HepG2 (cell line): ENCODE measurements around the gene PEX10. TPM values are rescaled to one million over a fixed set of nuclear protein-coding genes. Genes with fewer than 3 reads are reported as not detected.
A peak's percentile ranks its signal among the peaks of the same experiment; 100 is the strongest.

Experiments
- ATAC-seq: fragments of 200-7000 bp; cut with Tn5 transposase; 3 replicates; pipeline ENCODE4 v1.9.1; 2020; ENCODE audit warnings: mild to moderate bottlenecking, moderate library complexity
- BruUV-seq: library from RNA; stranded (reverse); fragments of 400-500 nt; replicated peaks from 2 replicates; lab custom pipeline; 2021; lab: Mats Ljungman, UMichigan
- CTCF ChIA-PET: fragments of 300-600 bp; formaldehyde crosslinking; extraction: SDS; loops from one replicate; lab custom pipeline; 2021; ENCODE audit warnings: low total read pairs, inconsistent platforms, low intra/inter-chr PET ratio; lab: Yijun Ruan, JAX
- POLR2A ChIA-PET: fragments of 350-600 bp; sonication (Branson Sonifier 250); formaldehyde crosslinking; loops from one replicate; lab custom pipeline; 2020; ENCODE audit warnings: antibody characterized with exemption, inconsistent platforms; lab: Yijun Ruan, JAX
- DNase-seq: peaks from one replicate; pipeline ENCODE4 v3.0.0-alpha.2; 2015; ENCODE audit warnings: low spot score
- FAIRE-seq: peaks from 3 replicates; lab custom pipeline; 2011; peaks lifted over from hg19 to GRCh38; lab: Jason Lieb, UNC
- H2AFZ ChIP-seq: one replicate; pipeline ENCODE4 v1.6.1; 2011; ENCODE audit warnings: low read length, inconsistent platforms
- H3K27ac ChIP-seq: fragments of 300-600 bp; 3 replicates; pipeline ENCODE4 v1.8.0; 2011; ENCODE audit warnings: mixed run types, mild to moderate bottlenecking, mixed read lengths, low read length, inconsistent platforms; ENCODE audit not compliant: insufficient read depth; ENCODE audit errors: extremely low read length
- H3K27me3 ChIP-seq, 2 experiments: fragments of 200-600 bp in 1 of 2; 2 replicates in 1 of 2; 3 replicates in 1 of 2; pipeline versions ENCODE4 v1.6.0 to v1.8.0; 2011; ENCODE audit warnings: low read length in 2 of 2, mild to moderate bottlenecking in 2 of 2, moderate library complexity in 2 of 2, inconsistent platforms in 1 of 2; ENCODE audit not compliant: insufficient read depth in 2 of 2, control insufficient read depth in 1 of 2
- H3K36me3 ChIP-seq, 2 experiments: fragments of 200-600 bp in 1 of 2; replicated peaks in 1 of 2; 2 replicates in 1 of 2; 3 replicates in 1 of 2; pipeline versions ENCODE4 v1.5.1 to v1.8.0; 2011; ENCODE audit warnings: low read length in 2 of 2, inconsistent platforms in 1 of 2; ENCODE audit not compliant: insufficient read depth in 2 of 2, control insufficient read depth in 1 of 2
- H3K4me1 ChIP-seq: 2 replicates; pipeline ENCODE4 v1.5.1; 2012; ENCODE audit warnings: low read length, inconsistent platforms; ENCODE audit not compliant: insufficient read depth
- H3K4me2 ChIP-seq: 2 replicates; pipeline ENCODE4 v1.6.0; 2011; ENCODE audit warnings: low read depth, low read length, inconsistent platforms
- H3K4me3 ChIP-seq, 3 experiments: fragments of 200-600 bp in 1 of 3; sonication (generic), shearing (Covaris generic) in 1 of 3; replicated peaks in 1 of 3; 2 replicates each; pipeline ENCODE4 v1.5.1; 2011 to 2016; ENCODE audit warnings: low read length in 3 of 3, inconsistent platforms in 2 of 3, low read depth in 2 of 3, mild to moderate bottlenecking in 2 of 3, control low read depth in 1 of 3, mixed read lengths in 1 of 3; ENCODE audit not compliant: insufficient read depth in 1 of 3
- H3K79me2 ChIP-seq: one replicate; pipeline ENCODE4 v1.6.1; 2011; ENCODE audit warnings: low read length, inconsistent platforms; ENCODE audit not compliant: insufficient read depth
- H3K9ac ChIP-seq: 2 replicates; pipeline ENCODE4 v1.6.0; 2011; ENCODE audit warnings: mild to moderate bottlenecking, low read depth, low read length, inconsistent platforms; ENCODE audit not compliant: insufficient read depth
- H3K9me3 ChIP-seq: 2 replicates; pipeline ENCODE4 v1.5.1; 2012; ENCODE audit warnings: mild to moderate bottlenecking, low read length
- H4K20me1 ChIP-seq: 2 replicates; pipeline ENCODE4 v1.6.0; 2011; ENCODE audit warnings: inconsistent platforms, mild to moderate bottlenecking, low read length, moderate library complexity; ENCODE audit not compliant: insufficient read depth
- AHR ChIP-seq: IDR thresholded peaks from 2 replicates; pipeline ENCODE4 v1.6.1; 2018; ENCODE audit warnings: missing genetic modification reagents, missing compliant biosample characterization
- CAMTA2 ChIP-seq: sonication (generic); formaldehyde crosslinking; IDR thresholded peaks from 2 replicates; pipeline ENCODE4 v1.4.0; 2020; ENCODE audit warnings: mild to moderate bottlenecking, missing genetic modification reagents, borderline replicate concordance
- KDM1A ChIP-seq: IDR thresholded peaks from 2 replicates; pipeline ENCODE4 v1.6.1; 2016; ENCODE audit warnings: missing compliant biosample characterization
- NR3C1 ChIP-seq: sonication (generic); formaldehyde crosslinking; IDR thresholded peaks from 2 replicates; pipeline ENCODE4 v1.4.0; 2020; ENCODE audit warnings: missing genetic modification reagents
- RFX1 ChIP-seq: fragments of 450-650 bp; IDR thresholded peaks from 2 replicates; pipeline ENCODE4 v1.6.1; 2017
- SNAI1 ChIP-seq: sonication (generic); formaldehyde crosslinking; IDR thresholded peaks from 2 replicates; pipeline ENCODE4 v1.5.0; 2020; ENCODE audit warnings: mild to moderate bottlenecking, missing genetic modification reagents, borderline replicate concordance
- ZNF34 ChIP-seq: sonication (generic); formaldehyde crosslinking; IDR thresholded peaks from 2 replicates; pipeline ENCODE4 v1.4.0; 2020; ENCODE audit warnings: mild to moderate bottlenecking, missing genetic modification reagents, borderline replicate concordance
- ZNF441 ChIP-seq: sonication (generic); formaldehyde crosslinking; IDR thresholded peaks from 2 replicates; pipeline ENCODE4 v1.7.0; 2021; ENCODE audit warnings: missing genetic modification reagents, borderline replicate concordance
- ZNF784 ChIP-seq: sonication (generic); formaldehyde crosslinking; IDR thresholded peaks from 2 replicates; pipeline ENCODE4 v1.5.1; 2020; ENCODE audit warnings: missing genetic modification reagents, mild to moderate bottlenecking, borderline replicate concordance
- WGBS: methylation state at CpG from one replicate; pipeline ENCODE4 v1.1.6; 2017; ENCODE audit warnings: low lambda C conversion rate; 5-methylcytosine and 5-hydroxymethylcytosine counted together
- in situ Hi-C: cut with HindIII; loops from 2 replicates; pipeline ENCODE4 v1.10.0; 2017; ENCODE audit warnings: low pct_unique_long_range_greater_than_20kb; ENCODE audit not compliant: extremely low pct_ligation_motif_present
- intact Hi-C: fragments of 100-400 bp; cut with micrococcal nuclease; formaldehyde crosslinking; loops from one replicate; pipeline ENCODE4 v1.10.0; 2022; ENCODE audit not compliant: unreplicated experiment
- polyA plus RNA-seq, 8 experiments: library from polyadenylated mRNA; depleted of rRNA in 3 of 8; stranded (reverse) in 7 of 8; unstranded in 1 of 8; fragments of >200 nt; fragmentation: Illumina TruSeq in 4 of 8; extraction: Trizol in 4 of 8; gene quantifications; 2 replicates each; pipeline versions ENCODE4 v1.2.1 to v1.2.3, GENCODE V29; 2011 to 2016; ENCODE audit warnings: low read depth in 4 of 8, missing spikeins in 1 of 8, mixed read lengths in 1 of 8; ENCODE audit not compliant: insufficient read depth in 1 of 8
- total RNA-seq, 5 experiments: library from RNA; depleted of rRNA; stranded (reverse); fragments of >200 nt; fragmentation: Illumina TruSeq; extraction: Trizol; gene quantifications; 2 replicates each; pipeline ENCODE4 v1.2.3, GENCODE V29; 2016; ENCODE audit warnings: low read depth in 1 of 5

Gene PEX10
- total and polyA plus RNA-seq, 2 of the 13 experiments (the other 11 are each of a cell fraction or from before 2014, with no cell fraction given): 16.1 to 39.6 TPM

DNA sequence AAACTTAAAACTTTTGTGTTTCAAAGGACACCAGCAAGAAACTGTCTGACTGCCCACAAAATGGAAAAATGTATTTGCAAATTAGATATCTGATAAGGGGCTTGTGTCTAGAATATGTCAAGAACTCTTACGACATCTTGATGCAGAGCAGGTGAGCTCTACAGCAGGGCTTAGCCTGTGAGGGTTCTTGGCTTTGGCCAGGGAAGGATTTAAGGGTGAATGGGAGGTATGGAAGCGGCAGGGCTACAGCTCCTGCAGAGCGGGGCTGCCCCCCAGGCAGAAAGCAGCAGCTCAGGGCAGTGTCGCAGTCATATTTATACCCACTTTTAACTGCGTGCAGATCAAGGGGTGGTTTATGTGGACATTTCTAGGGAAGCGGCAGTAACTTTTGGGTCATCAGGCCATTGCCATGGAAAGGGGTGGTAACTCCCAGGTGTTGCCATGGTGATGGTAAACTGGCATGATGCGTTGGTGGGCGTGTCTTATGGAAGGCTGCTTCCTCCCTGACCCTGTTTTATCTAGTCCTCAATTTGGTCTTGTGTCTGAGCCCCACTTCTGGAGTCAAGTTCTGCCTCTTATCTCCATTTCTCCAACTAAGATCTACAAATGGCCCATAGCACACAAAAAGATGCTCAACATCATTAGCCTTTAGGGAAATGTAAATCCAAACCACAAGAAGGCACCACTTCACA is 44.2 kb downstream of the PEX10 start:
- CTCF ChIA-PET: no interaction called here
- no TSS peak for BruUV-seq

GRCh38 chr1:2363847-2364513 is 48.4 kb downstream of the PEX10 start:
- TF ChIP-seq ZNF34 (CRISPR knock-in tag): no peak
- no peak for TF ChIP-seq KDM1A (CRISPR knock-in tag)
- TF ChIP-seq ZNF784 (CRISPR knock-in tag): no peak
- TF ChIP-seq AHR (CRISPR knock-in tag): no peak
- no peak for TF ChIP-seq NR3C1 (CRISPR knock-in tag)
- no peak for TF ChIP-seq ZNF441
- TF ChIP-seq CAMTA2: no peak
- H3K79me2 ChIP-seq: no peaks in the 10 kb centered on the region
- H3K4me1 ChIP-seq: no peaks in the 10 kb centered on the region
- H3K27ac ChIP-seq: no peak overlapping the region
- ATAC-seq (no peak), DNase-seq (no peak), FAIRE-seq (no peak)
- H2AFZ ChIP-seq: no peak overlapping the region
- in situ Hi-C loops (no loop called here), intact Hi-C loops (no loop called here)
- 98% methylated on average over 2 of the region's 2 CpGs for WGBS
- no peaks in the 10 kb centered on the region for H3K36me3 ChIP-seq
- CTCF ChIA-PET: no interaction called here
- no peaks in the 10 kb centered on the region for H3K9me3 ChIP-seq
- no peak overlapping the region for H3K4me2 ChIP-seq
- no peaks in the 10 kb centered on the region for H4K20me1 ChIP-seq
- H3K4me3 ChIP-seq: no peak overlapping the region
- no peaks in the 10 kb centered on the region for H3K27me3 ChIP-seq
- POLR2A ChIA-PET: no interaction called here
- no TSS peak for BruUV-seq
- H3K9ac ChIP-seq: no peak overlapping the region

More for the DNA sequence above, 44.2 kb downstream of the PEX10 start:
- WGBS: 94% methylated on average over 5 of the region's 8 CpGs
- FAIRE-seq: no peak
- no peak for DNase-seq
- POLR2A ChIA-PET: no interaction called here
- no peaks in the 10 kb centered on the region for H3K4me1 ChIP-seq
- H3K27me3 ChIP-seq: no peaks in the 10 kb centered on the region
- no peak for TF ChIP-seq SNAI1
- TF ChIP-seq RFX1: peak; percentile 17; the same call in 1 of the 2 replicates
- no peak overlapping the region for H2AFZ ChIP-seq
- no peaks in the 10 kb centered on the region for H3K9me3 ChIP-seq
- H3K4me3 ChIP-seq: no peak overlapping the region
- in situ Hi-C loops (no loop called here), intact Hi-C loops (no loop called here)
- no peaks in the 10 kb centered on the region for H3K79me2 ChIP-seq
- no peaks in the 10 kb centered on the region for H4K20me1 ChIP-seq
- no peak overlapping the region for H3K4me2 ChIP-seq
- no peak overlapping the region for H3K27ac ChIP-seq
- ATAC-seq: no peak
- H3K36me3 ChIP-seq: no peaks in the 10 kb centered on the region
- no peak overlapping the region for H3K9ac ChIP-seq
